Caco-2 (cell line): Measurements from ENCODE around the gene GRIK4. TPM values are rescaled to one million over a fixed set of nuclear protein-coding genes. Genes with fewer than 3 reads are reported as not detected.

Experiments used
- BruUV-seq: library from RNA; stranded (reverse); fragments of 400-500 nt; replicated peaks from 2 replicates; lab custom pipeline; 2021; lab: Mats Ljungman, UMichigan
- CTCF ChIA-PET: fragments of 300-600 bp; sonication (Branson Sonifier 250); formaldehyde crosslinking; loops from one replicate; lab custom pipeline; 2022; ENCODE audit warnings: antibody characterized with exemption; lab: Charles Lee
- POLR2A ChIA-PET: fragments of 300-600 bp; sonication (Branson Sonifier 250); formaldehyde crosslinking; loops from one replicate; lab custom pipeline; 2022; ENCODE audit warnings: antibody characterized with exemption; lab: Charles Lee
- DNase-seq, 2 experiments: peaks; one replicate each; pipeline versions ENCODE4 v3.0.0 to v3.0.0-alpha.2; 2020 to 2022
- H3K27me3 ChIP-seq: replicated peaks from 2 replicates; pipeline ENCODE4 v1.6.0; 2011; ENCODE audit warnings: low read length; ENCODE audit not compliant: control insufficient read depth, insufficient read depth
- H3K36me3 ChIP-seq: 2 replicates; pipeline ENCODE4 v1.5.1; 2011; ENCODE audit warnings: low read length; ENCODE audit not compliant: control insufficient read depth, insufficient read depth
- H3K4me1 ChIP-seq: fragments of 250-450 bp; sonication (Bioruptor Pico); 2 replicates; pipeline ENCODE4 v1.5.1; 2020; ENCODE audit warnings: mild to moderate bottlenecking
- H3K4me3 ChIP-seq: 2 replicates; pipeline ENCODE4 v1.5.1; 2011; ENCODE audit warnings: low read depth, mild to moderate bottlenecking, control low read depth, low read length
- H3K9me3 ChIP-seq: fragments of 250-450 bp; sonication (Bioruptor Pico); 2 replicates; pipeline ENCODE4 v1.5.1; 2020; ENCODE audit warnings: mild to moderate bottlenecking, moderate library complexity
- H3K27ac Mint-ChIP-seq: one replicate; pipeline ENCODE4 v1.8.0; 2022; ENCODE audit warnings: mixed read lengths; ENCODE audit not compliant: unreplicated experiment
- H3K27me3 Mint-ChIP-seq: one replicate; pipeline ENCODE4 v1.8.0; 2022; ENCODE audit warnings: mixed read lengths; ENCODE audit not compliant: insufficient read depth, unreplicated experiment
- H3K36me3 Mint-ChIP-seq: one replicate; pipeline ENCODE4 v1.8.0; 2022; ENCODE audit warnings: mild to moderate bottlenecking, mixed read lengths; ENCODE audit not compliant: insufficient read depth, unreplicated experiment
- H3K4me1 Mint-ChIP-seq: one replicate; pipeline ENCODE4 v1.8.0; 2022; ENCODE audit warnings: low read depth, mixed read lengths; ENCODE audit not compliant: unreplicated experiment
- H3K4me3 Mint-ChIP-seq: one replicate; pipeline ENCODE4 v1.8.0; 2022; ENCODE audit warnings: mild to moderate bottlenecking, moderate library complexity, mixed read lengths; ENCODE audit not compliant: unreplicated experiment
- H3K9me3 Mint-ChIP-seq: one replicate; pipeline ENCODE4 v1.8.0; 2022; ENCODE audit warnings: mixed read lengths; ENCODE audit not compliant: unreplicated experiment
- intact Hi-C: fragments of 100-400 bp; cut with micrococcal nuclease; formaldehyde crosslinking; loops from one replicate; pipeline ENCODE4 v1.10.0; 2022; ENCODE audit not compliant: unreplicated experiment
- total RNA-seq: library from RNA; stranded (reverse); gene quantifications from 2 replicates; pipeline ENCODE4 v1.2.3, GENCODE V29; 2022
- TF ChIP-seq, protein P1 (sequence below), 2 experiments: fragments of 200-600 bp in 1 of 2; IDR thresholded peaks; 1 replicate in 1 of 2; 2 replicates in 1 of 2; pipeline versions ENCODE4 v1.5.1 to v1.8.0; 2011 to 2022; ENCODE audit warnings: antibody characterized with exemption in 1 of 2, control low read depth in 1 of 2, inconsistent platforms in 1 of 2, low read depth in 1 of 2, low read length in 1 of 2, mild to moderate bottlenecking in 1 of 2, moderate library complexity in 1 of 2; ENCODE audit not compliant: insufficient read depth in 1 of 2, severe bottlenecking in 1 of 2, unreplicated experiment in 1 of 2

GRIK4 gene
- total RNA-seq, 1 experiment from 2014 or later = 2.0 TPM

DNA sequence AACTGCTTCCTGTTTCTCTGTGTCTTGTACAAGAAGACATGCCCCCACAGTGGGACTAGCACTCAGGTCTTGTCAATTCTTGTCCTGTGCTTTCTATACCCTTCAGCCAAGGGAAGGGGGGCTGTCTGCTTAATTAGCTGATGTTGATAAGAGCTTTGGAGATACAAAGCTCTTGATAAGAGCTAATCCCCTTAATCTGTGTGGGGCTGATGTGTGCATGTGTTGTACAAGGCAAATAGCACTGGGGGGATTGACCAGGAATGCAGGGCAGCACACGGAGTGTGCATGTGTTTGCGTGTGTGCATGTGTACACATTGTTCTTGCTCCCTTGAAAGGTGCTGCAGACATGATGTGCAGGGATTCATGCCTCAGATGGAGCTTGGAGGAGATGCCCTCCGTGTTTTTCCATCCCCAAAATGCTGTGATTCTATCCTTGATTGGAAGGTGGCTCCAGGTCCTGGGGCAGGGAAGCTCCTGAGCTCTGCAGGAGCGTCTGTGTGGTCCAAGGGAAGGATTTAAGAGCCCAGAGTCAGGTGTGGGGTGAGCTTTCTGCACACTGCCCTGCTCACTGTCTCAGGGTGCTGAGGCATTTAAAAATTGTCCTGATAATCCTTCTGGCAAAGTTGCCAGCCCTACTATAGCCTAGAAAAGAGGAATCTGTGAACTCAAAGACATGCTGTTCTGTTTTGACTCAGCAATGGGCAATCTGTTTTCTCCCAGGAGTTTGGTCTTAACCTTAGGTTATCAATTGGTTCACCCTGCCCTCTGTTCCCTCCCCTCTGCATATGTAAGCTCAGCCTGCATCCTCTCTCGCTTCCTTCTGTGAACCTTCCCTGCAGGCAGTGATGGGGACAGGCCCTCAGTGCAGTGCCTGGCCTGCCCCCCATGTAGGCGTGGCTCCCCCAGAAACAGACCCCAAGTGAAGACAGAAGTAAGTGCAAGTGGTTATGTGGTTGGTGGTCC is 102.0 kb downstream of the GRIK4 start:
- H3K27ac Mint-ChIP-seq = no peak overlapping the region
- intact Hi-C loops = loop anchor here (5.0 kb wide), 1 partner anchor 86 kb away; no protein-coding TSS in a partner anchor
- H3K27me3 ChIP-seq = no peaks in the 10 kb centered on the region
- peaks cover 19% of the 10 kb centered on the region for H3K4me1 ChIP-seq
- no peak overlapping the region for H3K4me3 ChIP-seq
- no peaks in the 10 kb centered on the region for H3K27me3 Mint-ChIP-seq
- peaks cover 18% of the 10 kb centered on the region for H3K9me3 ChIP-seq
- peaks cover 26% of the 10 kb centered on the region for H3K4me1 Mint-ChIP-seq
- no peaks in the 10 kb centered on the region for H3K36me3 Mint-ChIP-seq
- POLR2A ChIA-PET = no interaction called here
- CTCF ChIA-PET = interaction anchor here (1.5 kb wide), 1 partner anchor 71 kb away, joined by 10 read pairs; no protein-coding TSS in a partner anchor
- H3K9me3 Mint-ChIP-seq = peaks cover 15% of the 10 kb centered on the region
- no TSS peak for BruUV-seq
- peak; percentile 48 to 69 for DNase-seq
- peak overlapping the region; percentile 12 for H3K4me3 Mint-ChIP-seq
- no peaks in the 10 kb centered on the region for H3K36me3 ChIP-seq
- TF ChIP-seq, protein P1, sequence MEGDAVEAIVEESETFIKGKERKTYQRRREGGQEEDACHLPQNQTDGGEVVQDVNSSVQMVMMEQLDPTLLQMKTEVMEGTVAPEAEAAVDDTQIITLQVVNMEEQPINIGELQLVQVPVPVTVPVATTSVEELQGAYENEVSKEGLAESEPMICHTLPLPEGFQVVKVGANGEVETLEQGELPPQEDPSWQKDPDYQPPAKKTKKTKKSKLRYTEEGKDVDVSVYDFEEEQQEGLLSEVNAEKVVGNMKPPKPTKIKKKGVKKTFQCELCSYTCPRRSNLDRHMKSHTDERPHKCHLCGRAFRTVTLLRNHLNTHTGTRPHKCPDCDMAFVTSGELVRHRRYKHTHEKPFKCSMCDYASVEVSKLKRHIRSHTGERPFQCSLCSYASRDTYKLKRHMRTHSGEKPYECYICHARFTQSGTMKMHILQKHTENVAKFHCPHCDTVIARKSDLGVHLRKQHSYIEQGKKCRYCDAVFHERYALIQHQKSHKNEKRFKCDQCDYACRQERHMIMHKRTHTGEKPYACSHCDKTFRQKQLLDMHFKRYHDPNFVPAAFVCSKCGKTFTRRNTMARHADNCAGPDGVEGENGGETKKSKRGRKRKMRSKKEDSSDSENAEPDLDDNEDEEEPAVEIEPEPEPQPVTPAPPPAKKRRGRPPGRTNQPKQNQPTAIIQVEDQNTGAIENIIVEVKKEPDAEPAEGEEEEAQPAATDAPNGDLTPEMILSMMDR (IDR thresholded peaks at IDR 0.05; ENCODE audit: insufficient read depth in 1 of 2, low read depth in 1 of 2, low read length in 1 of 2, severe bottlenecking in 1 of 2, unreplicated experiment in 1 of 2) = peak in 1 of 2 experiments; percentile 19

DNA sequence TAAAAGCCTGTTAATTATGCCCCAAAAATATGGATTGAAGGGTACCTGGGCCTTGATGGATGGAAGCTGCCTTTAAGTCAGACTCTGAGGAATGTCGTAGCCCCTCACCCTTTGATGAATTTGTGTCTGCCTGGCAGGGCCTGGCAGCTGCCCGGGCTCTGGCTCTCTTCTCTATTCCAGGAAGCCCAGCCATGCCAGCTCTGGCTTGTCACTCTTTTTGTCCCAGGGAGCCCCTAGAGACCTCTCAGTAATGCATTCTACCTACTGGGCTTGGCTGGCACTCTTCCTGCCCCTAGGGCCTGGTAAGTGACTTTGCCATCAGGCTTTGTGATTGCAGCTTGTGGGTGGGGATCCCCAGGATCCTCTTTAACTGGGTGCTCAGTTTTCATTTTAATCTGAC is 103.8 kb downstream of the GRIK4 start:
- peaks cover 33% of the 10 kb centered on the region for H3K9me3 Mint-ChIP-seq
- Histone ChIP-seq H3K4me1 (peaks cover 19% of the 10 kb centered on the region), H3K9me3 (peaks cover 23% of the 10 kb centered on the region), H3K4me3 (no peak overlapping the region), H3K27me3 (no peaks in the 10 kb centered on the region), H3K36me3 (no peaks in the 10 kb centered on the region)
- H3K4me1 Mint-ChIP-seq = peaks cover 27% of the 10 kb centered on the region
- no peak overlapping the region for H3K4me3 Mint-ChIP-seq
- intact Hi-C loops = no loop called here
- no peak overlapping the region for H3K27ac Mint-ChIP-seq
- ChIA-PET POLR2A (no interaction called here), CTCF (interaction anchor here (0.6 to 1.5 kb wide), 2 partner anchors 70 to 209 kb away, joined by 4 read pairs; no protein-coding TSS in a partner anchor)
- TF ChIP-seq, protein P1 (IDR thresholded peaks at IDR 0.05; ENCODE audit: insufficient read depth in 1 of 2, low read depth in 1 of 2, low read length in 1 of 2, severe bottlenecking in 1 of 2, unreplicated experiment in 1 of 2) = no peak
- H3K27me3 Mint-ChIP-seq = no peaks in the 10 kb centered on the region
- DNase-seq = no peak
- H3K36me3 Mint-ChIP-seq = no peaks in the 10 kb centered on the region
- no TSS peak for BruUV-seq

DNA sequence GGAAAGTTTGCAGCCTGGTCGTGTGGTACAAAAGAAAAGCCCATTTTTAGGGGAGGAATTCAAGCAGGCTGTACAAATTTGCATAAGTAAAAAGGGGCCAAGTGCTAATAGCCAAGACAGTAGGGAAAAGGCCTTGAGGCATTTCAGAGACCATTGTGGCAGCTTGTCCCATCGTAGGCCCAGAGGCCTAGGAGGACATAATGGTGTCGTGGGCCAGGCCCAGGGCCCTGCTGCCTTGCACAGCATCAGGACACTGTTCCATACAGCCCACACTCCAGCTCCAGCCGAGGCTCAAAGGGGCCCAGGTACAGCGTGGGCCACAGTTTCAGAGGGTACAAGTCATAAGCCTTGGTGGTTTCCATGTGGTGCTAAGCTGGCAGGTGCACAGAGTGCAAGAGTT is 106.9 kb downstream of the GRIK4 start:
- CTCF ChIA-PET = no interaction called here
- H3K9me3 ChIP-seq = peaks cover 23% of the 10 kb centered on the region
- H3K4me3 ChIP-seq = no peak overlapping the region
- no peaks in the 10 kb centered on the region for H3K27me3 ChIP-seq
- POLR2A ChIA-PET = interaction anchor here (0.6 kb wide), 1 partner anchor 259 kb away, joined by 3 read pairs; no protein-coding TSS in a partner anchor
- Mint-ChIP-seq H3K4me3 (no peak overlapping the region), H3K4me1 (peaks cover 17% of the 10 kb centered on the region), H3K9me3 (peaks cover 37% of the 10 kb centered on the region), H3K27ac (no peak overlapping the region), H3K36me3 (no peaks in the 10 kb centered on the region), H3K27me3 (no peaks in the 10 kb centered on the region)
- TF ChIP-seq, protein P1 (IDR thresholded peaks at IDR 0.05; ENCODE audit: insufficient read depth in 1 of 2, low read depth in 1 of 2, low read length in 1 of 2, severe bottlenecking in 1 of 2, unreplicated experiment in 1 of 2) = no peak
- H3K36me3 ChIP-seq = no peaks in the 10 kb centered on the region
- H3K4me1 ChIP-seq = peaks cover 8% of the 10 kb centered on the region
- BruUV-seq = no TSS peak
- intact Hi-C loops = no loop called here
- no peak for DNase-seq
